ENCODE measurements around the gene LRCOL1.

Gene LRCOL1

DNA sequence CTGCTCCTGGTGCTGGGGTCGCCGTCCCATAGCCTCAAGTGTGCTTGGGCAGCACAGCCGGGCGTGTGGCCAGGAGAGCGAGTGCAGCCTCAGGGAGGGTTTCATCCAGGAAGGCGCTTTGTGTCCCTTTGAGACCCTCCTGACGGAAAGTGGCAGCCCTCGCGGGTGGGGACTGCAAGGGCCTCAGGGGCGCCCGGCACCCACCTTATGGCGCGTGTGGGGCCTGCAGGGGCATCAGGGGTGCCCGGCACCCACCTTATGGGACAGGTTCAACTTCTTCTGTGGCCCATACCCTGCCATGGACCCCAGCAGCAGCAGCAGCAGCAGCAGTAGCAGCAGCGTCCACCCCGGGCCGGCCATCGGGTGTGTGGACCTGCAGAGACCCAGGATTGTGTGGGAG lies 4.5 kb downstream of the LRCOL1 start:
- no peak for DNase-seq (ENCODE audit: low read depth, low spot score)
- TF ChIP-seq, protein P1, sequence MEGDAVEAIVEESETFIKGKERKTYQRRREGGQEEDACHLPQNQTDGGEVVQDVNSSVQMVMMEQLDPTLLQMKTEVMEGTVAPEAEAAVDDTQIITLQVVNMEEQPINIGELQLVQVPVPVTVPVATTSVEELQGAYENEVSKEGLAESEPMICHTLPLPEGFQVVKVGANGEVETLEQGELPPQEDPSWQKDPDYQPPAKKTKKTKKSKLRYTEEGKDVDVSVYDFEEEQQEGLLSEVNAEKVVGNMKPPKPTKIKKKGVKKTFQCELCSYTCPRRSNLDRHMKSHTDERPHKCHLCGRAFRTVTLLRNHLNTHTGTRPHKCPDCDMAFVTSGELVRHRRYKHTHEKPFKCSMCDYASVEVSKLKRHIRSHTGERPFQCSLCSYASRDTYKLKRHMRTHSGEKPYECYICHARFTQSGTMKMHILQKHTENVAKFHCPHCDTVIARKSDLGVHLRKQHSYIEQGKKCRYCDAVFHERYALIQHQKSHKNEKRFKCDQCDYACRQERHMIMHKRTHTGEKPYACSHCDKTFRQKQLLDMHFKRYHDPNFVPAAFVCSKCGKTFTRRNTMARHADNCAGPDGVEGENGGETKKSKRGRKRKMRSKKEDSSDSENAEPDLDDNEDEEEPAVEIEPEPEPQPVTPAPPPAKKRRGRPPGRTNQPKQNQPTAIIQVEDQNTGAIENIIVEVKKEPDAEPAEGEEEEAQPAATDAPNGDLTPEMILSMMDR (IDR thresholded peaks at IDR 0.05; ENCODE audit: insufficient read depth, low read length, missing control alignments): no peak
- CTCF ChIA-PET: interaction anchor here (13.0 kb wide), 1 partner anchor 10 kb away, joined by 214 read pairs; the partner anchor contains the start of genes LRCOL1 and P2RX2
- POLR2A ChIA-PET: no interaction called here
- H3K4me3 ChIP-seq (ENCODE audit: low read depth, low read length): no peak overlapping the region

DNA sequence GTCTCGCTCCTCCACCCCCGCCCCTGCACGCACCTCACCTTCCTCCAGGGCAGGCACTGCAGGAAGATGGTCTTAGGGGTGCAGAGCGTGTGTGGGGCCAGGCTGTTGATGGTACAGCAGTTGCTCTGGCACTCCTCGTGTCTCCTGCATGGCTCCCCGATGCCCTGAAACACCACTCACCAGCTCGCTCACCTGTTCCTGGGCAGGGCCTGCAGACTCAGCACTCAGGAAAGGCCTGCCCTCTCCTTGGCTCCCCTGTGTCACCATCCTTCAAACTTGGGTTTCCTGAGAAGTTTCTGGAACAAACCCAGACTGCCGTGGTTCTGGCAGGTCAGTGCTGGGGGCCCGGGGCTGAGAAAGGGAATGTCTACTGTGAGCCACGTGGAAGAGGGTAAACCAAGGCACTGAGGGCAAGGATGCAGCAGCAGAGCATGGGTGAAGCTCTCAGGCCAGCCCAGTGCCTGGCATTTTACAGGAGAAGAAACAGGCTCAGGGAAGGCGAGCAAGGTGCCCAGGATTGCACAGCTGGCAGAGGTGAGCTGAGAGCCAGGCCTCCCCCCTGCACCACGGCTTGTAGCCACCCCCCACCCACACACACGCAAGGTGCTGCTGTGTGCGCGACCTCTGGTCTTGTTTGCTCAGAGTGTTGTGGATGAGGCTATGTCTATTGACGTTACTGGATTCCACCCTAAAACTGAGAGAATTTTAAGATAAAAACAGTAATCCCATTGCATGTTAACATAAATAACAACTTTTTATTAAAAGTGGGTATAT lies 5.5 kb downstream of the LRCOL1 start:
- ChIA-PET POLR2A (no interaction called here), CTCF (interaction anchor here (13.0 kb wide), 1 partner anchor 11 kb away, joined by 214 read pairs; the partner anchor contains the start of genes LRCOL1 and P2RX2)
- no peak for DNase-seq (ENCODE audit: low read depth, low spot score)
- H3K4me3 ChIP-seq (ENCODE audit: low read depth, low read length): no peak overlapping the region
- TF ChIP-seq, protein P1 (IDR thresholded peaks at IDR 0.05; ENCODE audit: insufficient read depth, low read length, missing control alignments): no peak

DNA sequence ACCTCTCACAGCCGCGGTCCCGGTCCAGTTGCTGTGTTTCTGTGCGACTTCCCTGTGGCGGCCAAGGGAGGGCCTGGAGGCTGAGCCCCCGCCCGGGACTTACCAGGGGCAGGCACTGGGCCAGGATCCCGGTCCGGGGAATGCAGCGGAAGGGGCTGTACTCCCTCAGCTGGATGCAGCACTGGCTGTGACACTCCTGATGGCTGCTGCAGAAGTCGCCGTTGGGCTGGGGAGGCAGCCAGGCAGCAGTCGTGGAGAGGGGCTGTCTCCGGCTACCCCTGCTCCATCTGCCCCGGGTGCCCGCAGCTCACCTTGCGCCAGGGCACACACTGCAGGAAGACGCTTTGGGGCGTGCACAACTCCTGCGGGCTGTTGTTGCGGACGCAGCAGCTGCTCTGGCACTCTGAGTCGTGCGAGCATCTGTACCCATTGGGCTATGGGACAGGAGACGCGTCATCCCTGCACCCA lies 6.2 kb downstream of the LRCOL1 start:
- ChIA-PET CTCF (interaction anchor here (13.0 kb wide), 1 partner anchor 12 kb away, joined by 214 read pairs; the partner anchor contains the start of genes LRCOL1 and P2RX2), POLR2A (interaction anchor here (0.6 kb wide), 1 partner anchor 177 kb away, joined by 3 read pairs; no protein-coding TSS in a partner anchor)
- H3K4me3 ChIP-seq (ENCODE audit: low read depth, low read length): no peak overlapping the region
- DNase-seq (ENCODE audit: low read depth, low spot score): no peak
- TF ChIP-seq, protein P1 (IDR thresholded peaks at IDR 0.05; ENCODE audit: insufficient read depth, low read length, missing control alignments): no peak

DNA sequence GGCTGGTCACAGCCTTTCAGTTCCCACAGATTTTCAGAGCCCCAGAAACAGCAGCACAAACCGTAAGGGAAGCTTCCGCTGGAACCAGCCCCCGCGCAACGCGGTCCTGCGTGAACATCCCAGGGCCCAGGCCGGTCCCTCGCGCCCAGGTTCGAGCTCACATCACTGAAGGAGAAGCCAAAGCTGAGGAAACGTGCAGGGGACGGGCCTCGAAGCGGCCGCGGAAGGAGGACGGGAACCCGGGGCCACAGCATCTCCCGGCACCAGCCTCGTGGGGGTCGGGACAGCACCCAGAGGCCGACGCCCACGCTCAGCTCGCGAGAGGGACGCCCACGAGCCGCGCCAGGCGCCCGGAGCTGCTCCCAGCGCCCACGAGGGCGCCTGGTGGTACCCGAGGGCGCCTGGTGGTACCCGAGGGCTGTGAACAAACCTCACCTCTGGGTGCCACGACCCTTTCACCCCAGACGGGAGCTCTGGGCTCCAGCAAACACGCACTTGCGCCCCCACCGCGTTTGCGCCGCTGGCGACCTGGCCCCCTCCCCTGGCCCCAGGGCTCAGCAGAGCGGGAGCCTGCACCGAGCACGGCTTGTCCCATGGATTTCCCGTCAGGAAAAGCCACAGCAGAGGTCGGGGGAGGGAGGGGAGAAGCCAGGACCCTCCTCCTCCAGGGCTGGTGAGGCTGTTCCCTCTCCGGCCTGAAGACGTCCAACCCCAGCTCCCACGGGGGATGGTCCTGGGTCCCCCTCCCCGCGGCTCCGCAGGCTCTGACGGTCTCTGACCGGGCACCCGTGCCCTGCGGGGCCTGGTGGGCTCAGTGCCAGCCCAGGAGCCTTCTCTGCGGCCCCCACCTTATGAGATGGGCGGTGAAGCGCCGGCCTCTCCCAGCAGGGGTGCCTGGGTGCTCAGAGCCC lies 6.9 kb downstream of the LRCOL1 start:
- ChIA-PET POLR2A (interaction anchor here (0.6 kb wide), 1 partner anchor 176 kb away, joined by 3 read pairs; no protein-coding TSS in a partner anchor), CTCF (interaction anchor here (1.8 to 13.0 kb wide), 2 partner anchors 12 to 33 kb away, joined by 4 to 214 read pairs; partner anchors contain the start of genes LRCOL1 and P2RX2)

DNA sequence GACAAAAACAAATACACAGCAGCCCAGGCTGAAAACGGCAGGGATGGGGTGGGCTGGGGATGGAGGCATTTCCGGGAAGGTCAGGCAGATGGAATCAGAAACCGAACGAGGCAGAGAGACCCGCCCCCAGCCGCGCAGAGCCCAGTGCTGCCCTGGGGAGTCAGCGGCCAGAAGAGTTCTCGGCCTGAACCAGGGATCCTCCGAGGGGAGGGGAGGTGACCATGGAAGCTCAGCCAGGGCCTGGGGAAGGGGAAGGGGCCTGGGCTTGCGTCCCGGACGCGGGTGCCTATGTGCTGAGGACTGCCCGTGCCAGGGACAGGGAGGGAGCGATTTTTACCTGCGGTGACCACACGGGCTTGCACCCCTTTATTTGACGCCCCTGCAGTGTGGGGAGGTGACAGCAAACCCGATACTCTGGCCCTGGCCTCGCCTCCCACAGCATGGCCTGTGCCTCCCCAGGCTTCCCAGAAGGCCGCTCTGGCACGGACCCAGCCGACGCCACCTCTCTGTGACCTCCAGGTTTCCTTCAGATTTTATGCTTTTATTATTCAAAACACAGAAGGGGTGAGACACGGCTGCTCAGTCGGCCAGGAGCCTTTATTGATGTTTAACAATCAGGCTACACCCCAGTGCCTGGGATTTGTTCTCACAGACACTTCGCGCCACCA lies 7.7 kb downstream of the LRCOL1 start:
- H3K4me3 ChIP-seq (ENCODE audit: low read depth, low read length): no peak overlapping the region
- TF ChIP-seq, protein P1 (IDR thresholded peaks at IDR 0.05; ENCODE audit: insufficient read depth, low read length, missing control alignments): no peak
- CTCF ChIA-PET: interaction anchor here (1.8 to 13.0 kb wide), 2 partner anchors 13 to 34 kb away, joined by 4 to 214 read pairs; partner anchors contain the start of genes LRCOL1 and P2RX2
- no peak for DNase-seq (ENCODE audit: low read depth, low spot score)
- POLR2A ChIA-PET: no interaction called here

More for the DNA sequence above, 6.9 kb downstream of the LRCOL1 start:
- H3K4me3 ChIP-seq (ENCODE audit: low read depth, low read length): no peak overlapping the region
- DNase-seq (ENCODE audit: low read depth, low spot score): no peak
- TF ChIP-seq, protein P1 (IDR thresholded peaks at IDR 0.05; ENCODE audit: insufficient read depth, low read length, missing control alignments): no peak

Measured in AG04449 (cell line).